Measurements from ENCODE around the gene LRP1. TPM values are rescaled to one million over a fixed set of nuclear protein-coding genes. Genes with fewer than 3 reads are reported as not detected.

LRP1 gene
- total RNA-seq, 2 experiments from 2014 or later, result 1.1 to 4.4 TPM

GRCh38 chr12:57104292-57104910 lies 23.9 kb upstream of the LRP1 start:
- peaks cover 13% of the 10 kb centered on the region; the same call in 1 of the 2 replicates for H3K79me2 ChIP-seq (ENCODE audit: insufficient read depth, low read depth, low read length)
- no peak for TF ChIP-seq CTCF (conservative IDR thresholded peaks at IDR 0.05; ENCODE audit: low read length)
- BruUV-seq (replicated peaks), result no TSS peak
- no peak overlapping the region for H3K4me2 ChIP-seq (ENCODE audit: low read length)
- POLR2A ChIA-PET, result interaction anchor here (1.1 to 1.2 kb wide), 2 partner anchors 11 to 125 kb away, joined by 3 read pairs; partner anchors contain the start of gene SHMT2
- intact Hi-C loops (cut with micrococcal nuclease; ENCODE audit: unreplicated experiment), result no loop called here
- H2AFZ ChIP-seq (ENCODE audit: low read length), result no peak overlapping the region
- CTCF ChIA-PET (ENCODE audit: unreplicated experiment), result interaction anchor here (0.5 to 1.1 kb wide), 2 partner anchors 15 to 898 kb away, joined by 3 read pairs; no protein-coding TSS in a partner anchor
- no peak for DNase-seq (ENCODE audit: low spot score)
- peaks cover 14% of the 10 kb centered on the region for H3K4me1 ChIP-seq (ENCODE audit: insufficient read depth, low read length, poor library complexity, severe bottlenecking)
- H3K9me2 ChIP-seq (ENCODE audit: insufficient read depth, low read length), result no peaks in the 10 kb centered on the region
- H3K9me3 ChIP-seq (ENCODE audit: low read length), result no peaks in the 10 kb centered on the region
- H3K4me3 ChIP-seq (ENCODE audit: low read depth, low read length, poor library complexity, severe bottlenecking), result no peak overlapping the region
- H3K27ac ChIP-seq (ENCODE audit: low read depth, low read length, poor library complexity, severe bottlenecking), result no peak overlapping the region
- no peaks in the 10 kb centered on the region for H4K20me1 ChIP-seq (ENCODE audit: insufficient read depth, low read length)
- H3K36me3 ChIP-seq (ENCODE audit: insufficient read depth, low read length), result peaks cover 76% of the 10 kb centered on the region

GRCh38 chr12:57105011-57105753 lies 23.1 kb upstream of the LRP1 start:
- Histone ChIP-seq H3K4me3 (ENCODE audit: low read depth, low read length, poor library complexity, severe bottlenecking) (no peak overlapping the region), H3K4me1 (ENCODE audit: insufficient read depth, low read length, poor library complexity, severe bottlenecking) (peaks cover 21% of the 10 kb centered on the region), H3K9me3 (ENCODE audit: low read length) (no peaks in the 10 kb centered on the region), H3K9me2 (ENCODE audit: insufficient read depth, low read length) (no peaks in the 10 kb centered on the region), H3K27ac (ENCODE audit: low read depth, low read length, poor library complexity, severe bottlenecking) (no peak overlapping the region), H3K79me2 (ENCODE audit: insufficient read depth, low read depth, low read length) (peaks cover 21% of the 10 kb centered on the region; the same call in 1 of the 2 replicates), H4K20me1 (ENCODE audit: insufficient read depth, low read length) (no peaks in the 10 kb centered on the region), H3K36me3 (ENCODE audit: insufficient read depth, low read length) (peaks cover 69% of the 10 kb centered on the region), H3K4me2 (ENCODE audit: low read length) (no peak overlapping the region), H2AFZ (ENCODE audit: low read length) (no peak overlapping the region)
- TF ChIP-seq EZH2phosphoT487 (IDR thresholded peaks at IDR 0.05; ENCODE audit: borderline replicate concordance, low read depth, low read length), result no peak
- no peak for TF ChIP-seq CTCF (conservative IDR thresholded peaks at IDR 0.05; ENCODE audit: low read length)
- POLR2A ChIA-PET, result interaction anchor here (0.5 to 1.1 kb wide), 2 partner anchors 12 to 24 kb away, joined by 3 to 6 read pairs; no protein-coding TSS in a partner anchor
- intact Hi-C loops (cut with micrococcal nuclease; ENCODE audit: unreplicated experiment), result no loop called here
- CTCF ChIA-PET (ENCODE audit: unreplicated experiment), result interaction anchor here (0.6 kb wide), 1 partner anchor 14 kb away, joined by 3 read pairs; no protein-coding TSS in a partner anchor
- BruUV-seq (replicated peaks), result no TSS peak
- DNase-seq (ENCODE audit: low spot score), result no peak
